SK-N-SH treated with all-trans-retinoic acid at 6 μM for 48 hours (cell line): ENCODE data around the gene SPG7.

Source experiments
- ATAC-seq: fragments of 200-7000 bp; cut with Tn5 transposase; 3 replicates; pipeline ENCODE4 v1.9.1; 2020; ENCODE audit warnings: mild to moderate bottlenecking, moderate library complexity
- ARNTL ChIP-seq: fragments of 450-650 bp; formaldehyde crosslinking; IDR thresholded peaks from 2 replicates; pipeline ENCODE4 v1.5.0; 2020; ENCODE audit warnings: low read depth, mild to moderate bottlenecking, moderate library complexity, borderline replicate concordance
- BACH2 ChIP-seq: fragments of 250-450 bp; sonication (Bioruptor Pico); IDR thresholded peaks from 2 replicates; pipeline ENCODE4 v1.9.0; 2021; ENCODE audit warnings: mild to moderate bottlenecking, borderline replicate concordance
- CREB5 ChIP-seq: fragments of 250-450 bp; sonication (Bioruptor Pico); IDR thresholded peaks from 2 replicates; pipeline ENCODE4 v1.5.1; 2020; ENCODE audit warnings: low read depth, mild to moderate bottlenecking, moderate library complexity
- CSDC2 ChIP-seq: fragments of 250-450 bp; sonication (Bioruptor Pico); IDR thresholded peaks from 2 replicates; pipeline ENCODE4 v1.5.0; 2020; ENCODE audit warnings: mild to moderate bottlenecking, moderate library complexity
- CSRNP3 ChIP-seq: fragments of 250-450 bp; sonication (Bioruptor Pico); IDR thresholded peaks from 2 replicates; pipeline ENCODE4 v1.5.1; 2021; ENCODE audit warnings: mild to moderate bottlenecking, moderate library complexity
- GLIS3 ChIP-seq: fragments of 250-450 bp; sonication (Bioruptor Pico); IDR thresholded peaks from 2 replicates; pipeline ENCODE4 v1.5.0; 2020; ENCODE audit warnings: mild to moderate bottlenecking, moderate library complexity
- ISL1 ChIP-seq: fragments of 250-450 bp; sonication (Bioruptor Pico); IDR thresholded peaks from 2 replicates; pipeline ENCODE4 v2.1.2; 2022; ENCODE audit warnings: mild to moderate bottlenecking, moderate library complexity
- PATZ1 ChIP-seq: fragments of 250-450 bp; sonication (Bioruptor Pico); IDR thresholded peaks from 2 replicates; pipeline ENCODE4 v1.8.0; 2020; ENCODE audit warnings: mild to moderate bottlenecking, moderate library complexity, borderline replicate concordance
- POU6F1 ChIP-seq: fragments of 250-450 bp; sonication (Bioruptor Pico); IDR thresholded peaks from 2 replicates; pipeline ENCODE4 v1.8.0; 2021; ENCODE audit warnings: low read depth, mild to moderate bottlenecking, moderate library complexity, borderline replicate concordance
- RARB ChIP-seq: fragments of 250-450 bp; sonication (Bioruptor Pico); IDR thresholded peaks from 2 replicates; pipeline ENCODE4 v1.8.0; 2021; ENCODE audit warnings: mild to moderate bottlenecking, moderate library complexity
- SNAI2 ChIP-seq: fragments of 250-450 bp; sonication (Bioruptor Pico); IDR thresholded peaks from 2 replicates; pipeline ENCODE4 v1.5.0; 2020; ENCODE audit warnings: mild to moderate bottlenecking, moderate library complexity
- TCF4 ChIP-seq: fragments of 250-450 bp; sonication (Bioruptor Pico); IDR thresholded peaks from 2 replicates; pipeline ENCODE4 v1.8.0; 2021; ENCODE audit warnings: mild to moderate bottlenecking, moderate library complexity, borderline replicate concordance
- TSHZ2 ChIP-seq: fragments of 250-450 bp; sonication (Bioruptor Pico); IDR thresholded peaks from 2 replicates; pipeline ENCODE4 v1.5.0; 2020; ENCODE audit warnings: mild to moderate bottlenecking, moderate library complexity
- ZC3H10 ChIP-seq: fragments of 250-450 bp; sonication (Bioruptor Pico); IDR thresholded peaks from 2 replicates; pipeline ENCODE4 v1.5.1; 2021; ENCODE audit warnings: mild to moderate bottlenecking, moderate library complexity
- ZFP3 ChIP-seq: fragments of 250-450 bp; sonication (Bioruptor Pico); IDR thresholded peaks from 2 replicates; pipeline ENCODE4 v1.5.0; 2020; ENCODE audit warnings: mild to moderate bottlenecking, moderate library complexity
- ZFP30 ChIP-seq: fragments of 450-650 bp; formaldehyde crosslinking; IDR thresholded peaks from 2 replicates; pipeline ENCODE4 v1.5.0; 2022; ENCODE audit warnings: mild to moderate bottlenecking, moderate library complexity
- ZNF565 ChIP-seq: fragments of 450-650 bp; formaldehyde crosslinking; conservative IDR thresholded peaks from 2 replicates; pipeline ENCODE4 v1.5.0; 2020; ENCODE audit warnings: low read depth, mild to moderate bottlenecking, moderate library complexity

SPG7 gene

GRCh38 chr16:89507214-89507833 is 879 bp upstream of the SPG7 start:
- TF ChIP-seq CSDC2 (CRISPR knock-in tag): no peak
- no peak for TF ChIP-seq ZFP30
- no peak for TF ChIP-seq ISL1 (CRISPR knock-in tag)
- TF ChIP-seq BACH2 (CRISPR knock-in tag): no peak
- no peak for TF ChIP-seq ZC3H10 (CRISPR knock-in tag)
- no peak for TF ChIP-seq RARB (CRISPR knock-in tag)
- no peak for TF ChIP-seq TCF4
- no peak for TF ChIP-seq PATZ1 (CRISPR knock-in tag)
- no peak for TF ChIP-seq ARNTL (CRISPR knock-in tag)
- TF ChIP-seq ZFP3: no peak
- TF ChIP-seq GLIS3: no peak
- no peak for TF ChIP-seq TSHZ2
- TF ChIP-seq ZNF565 (CRISPR knock-in tag): no peak
- TF ChIP-seq SNAI2 (CRISPR knock-in tag): no peak
- peak; percentile 69 for ATAC-seq

GRCh38 chr16:89510526-89510925 is 2.3 kb downstream of the SPG7 start:
- no peak for ATAC-seq

GRCh38 chr16:89511374-89511773 is 3.2 kb downstream of the SPG7 start:
- no peak for ATAC-seq
- TF ChIP-seq CSRNP3 (CRISPR knock-in tag) (no peak), PATZ1 (CRISPR knock-in tag) (no peak), ZC3H10 (CRISPR knock-in tag) (no peak), CREB5 (no peak), POU6F1 (CRISPR knock-in tag) (no peak), GLIS3 (no peak), ISL1 (CRISPR knock-in tag) (no peak)

More at GRCh38 chr16:89510526-89510925, 2.3 kb downstream of the SPG7 start:
- TF ChIP-seq BACH2 (CRISPR knock-in tag): no peak
